GM12878 (cell line): ENCODE measurements around the gene FANCC. TPM values are rescaled to one million over a fixed set of nuclear protein-coding genes. Genes with fewer than 3 reads are reported as not detected.

ENCODE experiments used
- ATAC-seq: fragments of 200-7000 bp; cut with Tn5 transposase; 3 replicates; pipeline ENCODE4 v1.9.1; 2020; ENCODE audit warnings: mild to moderate bottlenecking, moderate library complexity
- BruUV-seq: library from RNA; stranded (reverse); fragments of 400-500 nt; replicated peaks from 2 replicates; lab custom pipeline; 2021; lab: Mats Ljungman, UMichigan
- CTCF ChIA-PET: fragments of 300-600 bp; sonication (Branson Sonifier 250); formaldehyde crosslinking; extraction: SDS; loops from one replicate; lab custom pipeline; 2021; ENCODE audit warnings: inconsistent platforms; lab: Yijun Ruan, JAX
- POLR2A ChIA-PET: fragments of 350-600 bp; formaldehyde crosslinking; extraction: SDS; loops from one replicate; lab custom pipeline; 2021; ENCODE audit warnings: inconsistent platforms; lab: Charles Lee
- RAD21 ChIA-PET: fragments of 300-600 bp; sonication (Branson Sonifier 250); formaldehyde crosslinking; loops from one replicate; lab custom pipeline; 2023; ENCODE audit warnings: antibody characterized with exemption; ENCODE audit not compliant: unreplicated experiment; lab: Charles Lee
- SMC1A ChIA-PET: fragments of 300-600 bp; sonication (Branson Sonifier 250); formaldehyde crosslinking; loops from one replicate; lab custom pipeline; 2023; ENCODE audit not compliant: unreplicated experiment, uncharacterized antibody; lab: Charles Lee
- DNase-seq: peaks from one replicate; pipeline ENCODE4 v3.0.0-alpha.2; 2011; ENCODE audit warnings: low read depth, low spot score
- FAIRE-seq: peaks from 3 replicates; lab custom pipeline; 2011; peaks lifted over from hg19 to GRCh38; lab: Jason Lieb, UNC
- H2AFZ ChIP-seq: 2 replicates; pipeline ENCODE4 v1.6.0; 2011; ENCODE audit warnings: low read depth, low read length, control low read depth; ENCODE audit not compliant: control insufficient read depth
- H3K27ac ChIP-seq: 2 replicates; pipeline ENCODE4 v1.5.1; 2011; ENCODE audit warnings: control low read depth; ENCODE audit not compliant: control insufficient read depth, insufficient read depth
- H3K27me3 ChIP-seq, 2 experiments: replicated peaks in 1 of 2; 2 replicates each; pipeline versions ENCODE4 v1.6.0 to v1.6.1; 2011; ENCODE audit warnings: low read length in 1 of 2; ENCODE audit not compliant: control insufficient read depth in 2 of 2, insufficient read depth in 2 of 2
- H3K36me3 ChIP-seq, 2 experiments: 2 replicates each; pipeline ENCODE4 v1.5.1; 2011; ENCODE audit warnings: low read length in 1 of 2; ENCODE audit not compliant: control insufficient read depth in 2 of 2, insufficient read depth in 2 of 2
- H3K4me1 ChIP-seq: 2 replicates; pipeline ENCODE4 v1.6.1; 2011; ENCODE audit warnings: mild to moderate bottlenecking, low read length, moderate library complexity, mixed read lengths; ENCODE audit not compliant: control insufficient read depth, insufficient read depth
- H3K4me2 ChIP-seq: 2 replicates; pipeline ENCODE4 v1.6.0; 2011; ENCODE audit warnings: control low read depth; ENCODE audit not compliant: control insufficient read depth, insufficient read depth
- H3K4me3 ChIP-seq: fragments of 200-600 bp; sonication (generic); 2 replicates; pipeline ENCODE4 v1.5.1; 2016
- H3K79me2 ChIP-seq: 2 replicates; pipeline ENCODE4 v1.6.0; 2011; ENCODE audit warnings: low read length; ENCODE audit not compliant: control insufficient read depth, insufficient read depth
- H3K9ac ChIP-seq: 2 replicates; pipeline ENCODE4 v1.8.0; 2011; ENCODE audit warnings: low read length, control low read depth, mixed read lengths; ENCODE audit not compliant: control insufficient read depth, insufficient read depth
- H3K9me3 ChIP-seq: replicated peaks from 3 replicates; pipeline ENCODE4 v1.5.1; 2011; ENCODE audit warnings: mild to moderate bottlenecking, low read length; ENCODE audit not compliant: control insufficient read depth, insufficient read depth
- H4K20me1 ChIP-seq: 2 replicates; pipeline ENCODE4 v1.6.0; 2011; ENCODE audit not compliant: control insufficient read depth, insufficient read depth
- DPF2 ChIP-seq: fragments of 450-650 bp; IDR thresholded peaks from 2 replicates; pipeline ENCODE4 v1.6.1; 2017; ENCODE audit warnings: mild to moderate bottlenecking
- EP300 ChIP-seq, 2 experiments: fragments of 150-350 bp in 1 of 2; IDR thresholded peaks; 2 replicates each; pipeline ENCODE4 v1.6.1; 2011 to 2012; ENCODE audit warnings: low read depth in 2 of 2, low read length in 2 of 2, borderline replicate concordance in 1 of 2, improper control_type of control experiment in 1 of 2, inconsistent platforms in 1 of 2; ENCODE audit not compliant: control insufficient read depth in 1 of 2
- FOXM1 ChIP-seq: IDR thresholded peaks from 2 replicates; pipeline ENCODE4 v1.6.1; 2012; ENCODE audit warnings: low read depth, mild to moderate bottlenecking, inconsistent platforms, low read length, moderate library complexity
- GABPA ChIP-seq: IDR thresholded peaks from 2 replicates; pipeline ENCODE4 v1.6.1; 2014; ENCODE audit warnings: antibody characterized with exemption, low read depth, mild to moderate bottlenecking, inconsistent platforms
- IRF4 ChIP-seq: IDR thresholded peaks from 2 replicates; pipeline ENCODE4 v1.6.1; 2011; ENCODE audit warnings: low read depth, low read length
- POLR2A ChIP-seq: IDR thresholded peaks from 2 replicates; pipeline ENCODE4 v1.6.1; 2011; ENCODE audit warnings: low read depth, mild to moderate bottlenecking, low read length
- POU2F2 ChIP-seq: IDR thresholded peaks from 3 replicates; pipeline ENCODE4 v1.6.1; 2011; ENCODE audit warnings: low read depth, mild to moderate bottlenecking, low read length, borderline replicate concordance
- RAD51 ChIP-seq: fragments of 450-650 bp; IDR thresholded peaks from 2 replicates; pipeline ENCODE4 v1.6.1; 2016; ENCODE audit warnings: moderate library complexity, mild to moderate bottlenecking, inconsistent platforms
- RELA ChIP-seq: fragments of 450-650 bp; IDR thresholded peaks from 2 replicates; pipeline ENCODE4 v1.8.0; 2014; ENCODE audit warnings: borderline replicate concordance; ENCODE audit not compliant: partially characterized antibody
- SMAD5 ChIP-seq: IDR thresholded peaks from 2 replicates; pipeline ENCODE4 v1.6.1; 2016; ENCODE audit warnings: antibody characterized with exemption, low read depth
- SMC3 ChIP-seq: IDR thresholded peaks from 2 replicates; pipeline ENCODE4 v1.6.1; 2011; ENCODE audit warnings: low read length, improper control_type of control experiment, borderline replicate concordance
- TCF3 ChIP-seq: IDR thresholded peaks from 2 replicates; pipeline ENCODE4 v1.6.1; 2012; ENCODE audit warnings: low read depth, mild to moderate bottlenecking, low read length, borderline replicate concordance; ENCODE audit not compliant: insufficient read depth
- USF2 ChIP-seq: IDR thresholded peaks from 2 replicates; pipeline ENCODE4 v1.6.1; 2011; ENCODE audit warnings: low read depth, low read length, improper control_type of control experiment, borderline replicate concordance
- WGBS: methylation state at CpG from one replicate; pipeline ENCODE4 v1.1.6; 2016; ENCODE audit warnings: low lambda C conversion rate; ENCODE audit not compliant: insufficient replicate concordance, insufficient coverage; ENCODE audit errors: missing lambda C conversion rate; 5-methylcytosine and 5-hydroxymethylcytosine counted together
- in situ Hi-C: fragments of 300-500 bp; cut with MboI; formaldehyde crosslinking; loops from 9 replicates; pipeline ENCODE4 v1.14.3; 2018; ENCODE audit warnings: mixed read lengths
- intact Hi-C: fragments of 100-400 bp; cut with micrococcal nuclease; formaldehyde crosslinking; loops from one replicate; pipeline ENCODE4 v1.14.2; 2022; ENCODE audit not compliant: unreplicated experiment
- polyA plus RNA-seq, 11 experiments: library from polyadenylated mRNA; depleted of rRNA in 4 of 11; unstranded in 6 of 11; stranded (reverse) in 5 of 11; fragments of >200 nt; fragmentation: Nextera tagmentation in 4 of 11; fragmentation: Illumina TruSeq in 1 of 11; extraction: Ambion mirVana in 4 of 11; extraction: Trizol in 1 of 11; gene quantifications; 1 replicate in 1 of 11; 2 replicates in 10 of 11; pipeline versions ENCODE4 v1.2.1 to v1.2.3, GENCODE V29; 2011 to 2016; ENCODE audit warnings: inconsistent platforms in 2 of 11, missing spikeins in 2 of 11, low read depth in 1 of 11
- total RNA-seq, 4 experiments: library from RNA; depleted of rRNA in 3 of 4; stranded (reverse); fragments of >200 nt in 3 of 4; fragmentation: Illumina TruSeq in 1 of 4; extraction: Trizol in 1 of 4; gene quantifications; 2 replicates each; pipeline versions ENCODE4 v1.2.1 to v1.2.3, GENCODE V29; 2013 to 2021
- TF ChIP-seq, protein P1 (sequence below): IDR thresholded peaks from 2 replicates; pipeline ENCODE4 v1.6.1; 2012; ENCODE audit warnings: mild to moderate bottlenecking, low read depth, low read length
- TF ChIP-seq, protein P2 (sequence below): fragments of 450-650 bp; IDR thresholded peaks from 2 replicates; pipeline ENCODE4 v1.6.1; 2016; ENCODE audit warnings: mild to moderate bottlenecking
- TF ChIP-seq, protein P3 (sequence below): fragments of 450-650 bp; IDR thresholded peaks from 2 replicates; pipeline ENCODE4 v1.6.1; 2017; ENCODE audit warnings: mild to moderate bottlenecking

Gene FANCC
- total and polyA plus RNA-seq, 10 of the 15 experiments (the other 5 are each of a cell fraction or from before 2014, with no cell fraction given), result 1.2 to 16.8 (median 10.5) TPM

DNA sequence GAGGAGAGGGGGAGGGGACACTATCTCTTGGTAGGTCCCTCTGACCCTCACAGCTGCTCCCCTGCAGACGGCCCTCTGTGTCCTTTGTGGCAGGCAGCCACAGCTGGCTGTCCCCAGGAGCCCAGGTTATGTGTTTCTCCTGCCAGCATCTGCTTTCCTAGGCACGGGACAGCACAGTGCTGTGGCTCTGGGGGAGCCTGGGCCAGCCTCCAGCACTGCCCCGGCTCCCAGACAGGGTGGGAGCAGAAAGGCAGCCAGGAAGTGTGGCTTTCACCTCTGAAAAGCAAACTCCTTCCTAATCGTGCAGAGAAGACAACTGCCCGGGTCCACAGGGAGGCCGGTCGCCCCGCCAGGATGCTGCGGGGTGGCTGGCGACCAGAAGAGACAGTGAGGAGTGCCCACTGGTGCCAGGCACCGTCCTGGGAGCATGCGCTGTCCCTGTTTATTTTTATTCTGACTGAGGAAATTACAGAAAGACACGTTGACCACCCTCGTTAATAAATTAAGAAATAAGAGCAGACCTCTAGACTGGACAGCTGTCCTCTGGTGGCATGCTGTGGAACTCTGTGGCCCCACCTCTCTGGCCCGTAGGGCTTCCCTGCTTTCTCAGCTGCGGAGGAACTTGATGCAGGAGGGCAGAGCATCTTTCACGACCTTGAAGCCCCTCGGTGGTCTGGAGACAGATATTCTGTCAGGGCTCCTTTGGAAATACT lies 240.3 kb downstream of the FANCC start:
- no peak for TF ChIP-seq DPF2
- TF ChIP-seq, protein P1, sequence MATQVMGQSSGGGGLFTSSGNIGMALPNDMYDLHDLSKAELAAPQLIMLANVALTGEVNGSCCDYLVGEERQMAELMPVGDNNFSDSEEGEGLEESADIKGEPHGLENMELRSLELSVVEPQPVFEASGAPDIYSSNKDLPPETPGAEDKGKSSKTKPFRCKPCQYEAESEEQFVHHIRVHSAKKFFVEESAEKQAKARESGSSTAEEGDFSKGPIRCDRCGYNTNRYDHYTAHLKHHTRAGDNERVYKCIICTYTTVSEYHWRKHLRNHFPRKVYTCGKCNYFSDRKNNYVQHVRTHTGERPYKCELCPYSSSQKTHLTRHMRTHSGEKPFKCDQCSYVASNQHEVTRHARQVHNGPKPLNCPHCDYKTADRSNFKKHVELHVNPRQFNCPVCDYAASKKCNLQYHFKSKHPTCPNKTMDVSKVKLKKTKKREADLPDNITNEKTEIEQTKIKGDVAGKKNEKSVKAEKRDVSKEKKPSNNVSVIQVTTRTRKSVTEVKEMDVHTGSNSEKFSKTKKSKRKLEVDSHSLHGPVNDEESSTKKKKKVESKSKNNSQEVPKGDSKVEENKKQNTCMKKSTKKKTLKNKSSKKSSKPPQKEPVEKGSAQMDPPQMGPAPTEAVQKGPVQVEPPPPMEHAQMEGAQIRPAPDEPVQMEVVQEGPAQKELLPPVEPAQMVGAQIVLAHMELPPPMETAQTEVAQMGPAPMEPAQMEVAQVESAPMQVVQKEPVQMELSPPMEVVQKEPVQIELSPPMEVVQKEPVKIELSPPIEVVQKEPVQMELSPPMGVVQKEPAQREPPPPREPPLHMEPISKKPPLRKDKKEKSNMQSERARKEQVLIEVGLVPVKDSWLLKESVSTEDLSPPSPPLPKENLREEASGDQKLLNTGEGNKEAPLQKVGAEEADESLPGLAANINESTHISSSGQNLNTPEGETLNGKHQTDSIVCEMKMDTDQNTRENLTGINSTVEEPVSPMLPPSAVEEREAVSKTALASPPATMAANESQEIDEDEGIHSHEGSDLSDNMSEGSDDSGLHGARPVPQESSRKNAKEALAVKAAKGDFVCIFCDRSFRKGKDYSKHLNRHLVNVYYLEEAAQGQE, result no peak
- TF ChIP-seq RELA, result no peak
- TF ChIP-seq TCF3, result no peak
- TF ChIP-seq FOXM1, result no peak
- TF ChIP-seq, protein P2, sequence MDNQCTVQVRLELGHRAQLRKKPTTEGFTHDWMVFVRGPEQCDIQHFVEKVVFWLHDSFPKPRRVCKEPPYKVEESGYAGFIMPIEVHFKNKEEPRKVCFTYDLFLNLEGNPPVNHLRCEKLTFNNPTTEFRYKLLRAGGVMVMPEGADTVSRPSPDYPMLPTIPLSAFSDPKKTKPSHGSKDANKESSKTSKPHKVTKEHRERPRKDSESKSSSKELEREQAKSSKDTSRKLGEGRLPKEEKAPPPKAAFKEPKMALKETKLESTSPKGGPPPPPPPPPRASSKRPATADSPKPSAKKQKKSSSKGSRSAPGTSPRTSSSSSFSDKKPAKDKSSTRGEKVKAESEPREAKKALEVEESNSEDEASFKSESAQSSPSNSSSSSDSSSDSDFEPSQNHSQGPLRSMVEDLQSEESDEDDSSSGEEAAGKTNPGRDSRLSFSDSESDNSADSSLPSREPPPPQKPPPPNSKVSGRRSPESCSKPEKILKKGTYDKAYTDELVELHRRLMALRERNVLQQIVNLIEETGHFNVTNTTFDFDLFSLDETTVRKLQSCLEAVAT, result no peak
- TF ChIP-seq RAD51, result no peak
- TF ChIP-seq GABPA, result no peak
- TF ChIP-seq, protein P3, sequence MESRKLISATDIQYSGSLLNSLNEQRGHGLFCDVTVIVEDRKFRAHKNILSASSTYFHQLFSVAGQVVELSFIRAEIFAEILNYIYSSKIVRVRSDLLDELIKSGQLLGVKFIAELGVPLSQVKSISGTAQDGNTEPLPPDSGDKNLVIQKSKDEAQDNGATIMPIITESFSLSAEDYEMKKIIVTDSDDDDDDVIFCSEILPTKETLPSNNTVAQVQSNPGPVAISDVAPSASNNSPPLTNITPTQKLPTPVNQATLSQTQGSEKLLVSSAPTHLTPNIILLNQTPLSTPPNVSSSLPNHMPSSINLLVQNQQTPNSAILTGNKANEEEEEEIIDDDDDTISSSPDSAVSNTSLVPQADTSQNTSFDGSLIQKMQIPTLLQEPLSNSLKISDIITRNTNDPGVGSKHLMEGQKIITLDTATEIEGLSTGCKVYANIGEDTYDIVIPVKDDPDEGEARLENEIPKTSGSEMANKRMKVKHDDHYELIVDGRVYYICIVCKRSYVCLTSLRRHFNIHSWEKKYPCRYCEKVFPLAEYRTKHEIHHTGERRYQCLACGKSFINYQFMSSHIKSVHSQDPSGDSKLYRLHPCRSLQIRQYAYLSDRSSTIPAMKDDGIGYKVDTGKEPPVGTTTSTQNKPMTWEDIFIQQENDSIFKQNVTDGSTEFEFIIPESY, result no peak
- TF ChIP-seq POLR2A, result no peak
- no peak for TF ChIP-seq EP300 (IDR thresholded peaks at IDR 0.05; ENCODE audit: borderline replicate concordance in 1 of 2, control insufficient read depth in 1 of 2, low read depth in 2 of 2, low read length in 2 of 2)
- TF ChIP-seq SMC3, result no peak
- TF ChIP-seq IRF4, result no peak
- no peak for TF ChIP-seq SMAD5
- no peak for TF ChIP-seq USF2
- TF ChIP-seq POU2F2, result no peak
- TF ChIP-seq, all 136 proteins: peak for 0
- WGBS, result 85% methylated on average over 18 of the region's 18 CpGs
- Histone ChIP-seq H3K27ac (no peak overlapping the region), H3K79me2 (no peaks in the 10 kb centered on the region), H3K4me2 (no peak overlapping the region), H3K9me3 (no peaks in the 10 kb centered on the region), H3K9ac (no peak overlapping the region), H4K20me1 (no peaks in the 10 kb centered on the region), H3K4me1 (no peaks in the 10 kb centered on the region), H3K27me3 (no peaks in the 10 kb centered on the region), H2AFZ (no peak overlapping the region), H3K36me3 (peaks cover 0 to 6% of the 10 kb centered on the region in 2 experiments; a peak in 3 of 4 replicates), H3K4me3 (no peak overlapping the region)
- ChIA-PET SMC1A (no interaction called here), POLR2A (no interaction called here), CTCF (no interaction called here), RAD21 (no interaction called here)
- DNase-seq, result no peak
- intact Hi-C loops, result no loop called here
- in situ Hi-C loops, result no loop called here
- FAIRE-seq, result no peak
- no peak for ATAC-seq
- BruUV-seq, result no TSS peak
